GM12878 (cell line): ENCODE data around the gene KIF5C. TPM values are rescaled to one million over a fixed set of nuclear protein-coding genes. Genes with fewer than 3 reads are reported as not detected.

Source experiments
- ATAC-seq: fragments of 200-7000 bp; cut with Tn5 transposase; 3 replicates; pipeline ENCODE4 v1.9.1; 2020; ENCODE audit warnings: mild to moderate bottlenecking, moderate library complexity
- BruUV-seq: library from RNA; stranded (reverse); fragments of 400-500 nt; replicated peaks from 2 replicates; lab custom pipeline; 2021; lab: Mats Ljungman, UMichigan
- CTCF ChIA-PET: fragments of 300-600 bp; sonication (Branson Sonifier 250); formaldehyde crosslinking; extraction: SDS; loops from one replicate; lab custom pipeline; 2021; ENCODE audit warnings: inconsistent platforms; lab: Yijun Ruan, JAX
- POLR2A ChIA-PET: fragments of 350-600 bp; formaldehyde crosslinking; extraction: SDS; loops from one replicate; lab custom pipeline; 2021; ENCODE audit warnings: inconsistent platforms; lab: Charles Lee
- RAD21 ChIA-PET: fragments of 300-600 bp; sonication (Branson Sonifier 250); formaldehyde crosslinking; loops from one replicate; lab custom pipeline; 2023; ENCODE audit warnings: antibody characterized with exemption; ENCODE audit not compliant: unreplicated experiment; lab: Charles Lee
- SMC1A ChIA-PET: fragments of 300-600 bp; sonication (Branson Sonifier 250); formaldehyde crosslinking; loops from one replicate; lab custom pipeline; 2023; ENCODE audit not compliant: unreplicated experiment, uncharacterized antibody; lab: Charles Lee
- DNase-seq: peaks from one replicate; pipeline ENCODE4 v3.0.0-alpha.2; 2011; ENCODE audit warnings: low read depth, low spot score
- FAIRE-seq: peaks from 3 replicates; lab custom pipeline; 2011; peaks lifted over from hg19 to GRCh38; lab: Jason Lieb, UNC
- H2AFZ ChIP-seq: 2 replicates; pipeline ENCODE4 v1.6.0; 2011; ENCODE audit warnings: low read depth, low read length, control low read depth; ENCODE audit not compliant: control insufficient read depth
- H3K27ac ChIP-seq: 2 replicates; pipeline ENCODE4 v1.5.1; 2011; ENCODE audit warnings: control low read depth; ENCODE audit not compliant: control insufficient read depth, insufficient read depth
- H3K27me3 ChIP-seq, 2 experiments: replicated peaks in 1 of 2; 2 replicates each; pipeline versions ENCODE4 v1.6.0 to v1.6.1; 2011; ENCODE audit warnings: low read length in 1 of 2; ENCODE audit not compliant: control insufficient read depth in 2 of 2, insufficient read depth in 2 of 2
- H3K36me3 ChIP-seq, 2 experiments: 2 replicates each; pipeline ENCODE4 v1.5.1; 2011; ENCODE audit warnings: low read length in 1 of 2; ENCODE audit not compliant: control insufficient read depth in 2 of 2, insufficient read depth in 2 of 2
- H3K4me1 ChIP-seq: 2 replicates; pipeline ENCODE4 v1.6.1; 2011; ENCODE audit warnings: mild to moderate bottlenecking, low read length, moderate library complexity, mixed read lengths; ENCODE audit not compliant: control insufficient read depth, insufficient read depth
- H3K4me2 ChIP-seq: 2 replicates; pipeline ENCODE4 v1.6.0; 2011; ENCODE audit warnings: control low read depth; ENCODE audit not compliant: control insufficient read depth, insufficient read depth
- H3K4me3 ChIP-seq: fragments of 200-600 bp; sonication (generic); 2 replicates; pipeline ENCODE4 v1.5.1; 2016
- H3K79me2 ChIP-seq: 2 replicates; pipeline ENCODE4 v1.6.0; 2011; ENCODE audit warnings: low read length; ENCODE audit not compliant: control insufficient read depth, insufficient read depth
- H3K9ac ChIP-seq: 2 replicates; pipeline ENCODE4 v1.8.0; 2011; ENCODE audit warnings: low read length, control low read depth, mixed read lengths; ENCODE audit not compliant: control insufficient read depth, insufficient read depth
- H3K9me3 ChIP-seq: replicated peaks from 3 replicates; pipeline ENCODE4 v1.5.1; 2011; ENCODE audit warnings: mild to moderate bottlenecking, low read length; ENCODE audit not compliant: control insufficient read depth, insufficient read depth
- H4K20me1 ChIP-seq: 2 replicates; pipeline ENCODE4 v1.6.0; 2011; ENCODE audit not compliant: control insufficient read depth, insufficient read depth
- ASH2L ChIP-seq: fragments of 300-600, 200-600 bp; sonication (generic); IDR thresholded peaks from 2 replicates; pipeline ENCODE4 v1.6.1; 2017; ENCODE audit warnings: low read depth, mild to moderate bottlenecking, borderline replicate concordance
- BACH1 ChIP-seq: fragments of 450-650 bp; IDR thresholded peaks from 2 replicates; pipeline ENCODE4 v1.6.1; 2017; ENCODE audit warnings: mild to moderate bottlenecking, borderline replicate concordance
- BHLHE40 ChIP-seq, 2 experiments: fragments of 450-650 bp in 1 of 2; IDR thresholded peaks; 2 replicates each; pipeline ENCODE4 v1.6.1; 2011 to 2017; ENCODE audit warnings: low read depth in 2 of 2, borderline replicate concordance in 1 of 2, improper control_type of control experiment in 1 of 2, low read length in 1 of 2, mild to moderate bottlenecking in 1 of 2
- ETV6 ChIP-seq, 2 experiments: fragments of 450-650 bp in 1 of 2; IDR thresholded peaks in 1 of 2; conservative IDR thresholded peaks in 1 of 2; 2 replicates each; pipeline ENCODE4 v1.6.1; 2014; ENCODE audit warnings: antibody characterized with exemption in 1 of 2, borderline replicate concordance in 1 of 2, low read depth in 1 of 2, mild to moderate bottlenecking in 1 of 2, moderate library complexity in 1 of 2
- SKIL ChIP-seq: fragments of 450-650 bp; IDR thresholded peaks from 2 replicates; pipeline ENCODE4 v1.6.1; 2017; ENCODE audit warnings: mild to moderate bottlenecking, low read depth, inconsistent platforms; ENCODE audit not compliant: poor library complexity, severe bottlenecking
- ZNF217 ChIP-seq: fragments of 450-650 bp; IDR thresholded peaks from 2 replicates; pipeline ENCODE4 v1.6.1; 2017; ENCODE audit warnings: antibody characterized with exemption, mild to moderate bottlenecking
- WGBS: methylation state at CpG from one replicate; pipeline ENCODE4 v1.1.6; 2016; ENCODE audit warnings: low lambda C conversion rate; ENCODE audit not compliant: insufficient replicate concordance, insufficient coverage; ENCODE audit errors: missing lambda C conversion rate; 5-methylcytosine and 5-hydroxymethylcytosine counted together
- in situ Hi-C: fragments of 300-500 bp; cut with MboI; formaldehyde crosslinking; loops from 9 replicates; pipeline ENCODE4 v1.14.3; 2018; ENCODE audit warnings: mixed read lengths
- intact Hi-C: fragments of 100-400 bp; cut with micrococcal nuclease; formaldehyde crosslinking; loops from one replicate; pipeline ENCODE4 v1.14.2; 2022; ENCODE audit not compliant: unreplicated experiment
- polyA plus RNA-seq, 11 experiments: library from polyadenylated mRNA; depleted of rRNA in 4 of 11; unstranded in 6 of 11; stranded (reverse) in 5 of 11; fragments of >200 nt; fragmentation: Nextera tagmentation in 4 of 11; fragmentation: Illumina TruSeq in 1 of 11; extraction: Ambion mirVana in 4 of 11; extraction: Trizol in 1 of 11; gene quantifications; 1 replicate in 1 of 11; 2 replicates in 10 of 11; pipeline versions ENCODE4 v1.2.1 to v1.2.3, GENCODE V29; 2011 to 2016; ENCODE audit warnings: inconsistent platforms in 2 of 11, missing spikeins in 2 of 11, low read depth in 1 of 11
- total RNA-seq, 4 experiments: library from RNA; depleted of rRNA in 3 of 4; stranded (reverse); fragments of >200 nt in 3 of 4; fragmentation: Illumina TruSeq in 1 of 4; extraction: Trizol in 1 of 4; gene quantifications; 2 replicates each; pipeline versions ENCODE4 v1.2.1 to v1.2.3, GENCODE V29; 2013 to 2021

KIF5C gene
- total and polyA plus RNA-seq, 10 of the 15 experiments (the other 5 are each of a cell fraction or from before 2014, with no cell fraction given) = 0.08 to 0.49 (median 0.24) TPM

- FAIRE-seq (no peak), DNase-seq (no peak), ATAC-seq (no peak)
- BruUV-seq = no TSS peak
- Histone ChIP-seq H3K27ac (no peak overlapping the region), H3K4me2 (no peak overlapping the region), H3K36me3 (no peaks in the 10 kb centered on the region), H2AFZ (no peak overlapping the region), H4K20me1 (no peaks in the 10 kb centered on the region), H3K4me1 (no peaks in the 10 kb centered on the region), H3K4me3 (no peak overlapping the region)
- intact Hi-C loops = no loop called here
- in situ Hi-C loops = no loop called here
- 40% methylated on average over 3 of the region's 3 CpGs for WGBS
- SMC1A ChIA-PET = no interaction called here
- TF ChIP-seq BHLHE40 (IDR thresholded peaks at IDR 0.05; ENCODE audit: borderline replicate concordance in 1 of 2, low read depth in 2 of 2, low read length in 1 of 2) (no peak), ETV6 (conservative IDR thresholded peaks at IDR 0.05 in 1 of 2, IDR thresholded peaks at IDR 0.05 in 1 of 2; ENCODE audit: borderline replicate concordance in 1 of 2, low read depth in 1 of 2) (no peak), ZNF217 (no peak), SKIL (no peak), ASH2L (no peak), BACH1 (no peak)
- TF ChIP-seq, all 136 proteins: peak for 0
- ChIA-PET RAD21 (no interaction called here), CTCF (interaction anchor here (0.6 kb wide), 1 partner anchor 160 kb away, joined by 3 read pairs; no protein-coding TSS in a partner anchor), POLR2A (interaction anchor here (0.7 kb wide), 1 partner anchor 106 kb away, joined by 4 read pairs; no protein-coding TSS in a partner anchor)
- Histone ChIP-seq H3K79me2 (no peaks in the 10 kb centered on the region), H3K9ac (no peak overlapping the region), H3K9me3 (no peaks in the 10 kb centered on the region; the same call in 2 of the 3 replicates), H3K27me3 (no peaks in the 10 kb centered on the region)
Measured at GRCh38 chr2:148860037-148860436, 15.0 kb upstream of the KIF5C start.
